OCI-LY1 (cell line): ENCODE results near the gene SLC43A2.

ENCODE experiments used
- EZH2 ChIP-seq: fragments of 200-600 bp; sonication (generic), shearing (Covaris generic); IDR thresholded peaks from 2 replicates; pipeline ENCODE4 v1.8.0; 2017; ENCODE audit warnings: borderline replicate concordance, mixed run types, mild to moderate bottlenecking, antibody characterized with exemption, low read length, moderate library complexity, mixed read lengths
- TF ChIP-seq, protein P1 (sequence below): fragments of 200-600 bp; sonication (generic), shearing (Covaris generic); IDR thresholded peaks from 2 replicates; pipeline ENCODE4 v1.5.1; 2017; ENCODE audit warnings: mild to moderate bottlenecking, antibody characterized with exemption, low read length, moderate library complexity, mixed read lengths

DNA sequence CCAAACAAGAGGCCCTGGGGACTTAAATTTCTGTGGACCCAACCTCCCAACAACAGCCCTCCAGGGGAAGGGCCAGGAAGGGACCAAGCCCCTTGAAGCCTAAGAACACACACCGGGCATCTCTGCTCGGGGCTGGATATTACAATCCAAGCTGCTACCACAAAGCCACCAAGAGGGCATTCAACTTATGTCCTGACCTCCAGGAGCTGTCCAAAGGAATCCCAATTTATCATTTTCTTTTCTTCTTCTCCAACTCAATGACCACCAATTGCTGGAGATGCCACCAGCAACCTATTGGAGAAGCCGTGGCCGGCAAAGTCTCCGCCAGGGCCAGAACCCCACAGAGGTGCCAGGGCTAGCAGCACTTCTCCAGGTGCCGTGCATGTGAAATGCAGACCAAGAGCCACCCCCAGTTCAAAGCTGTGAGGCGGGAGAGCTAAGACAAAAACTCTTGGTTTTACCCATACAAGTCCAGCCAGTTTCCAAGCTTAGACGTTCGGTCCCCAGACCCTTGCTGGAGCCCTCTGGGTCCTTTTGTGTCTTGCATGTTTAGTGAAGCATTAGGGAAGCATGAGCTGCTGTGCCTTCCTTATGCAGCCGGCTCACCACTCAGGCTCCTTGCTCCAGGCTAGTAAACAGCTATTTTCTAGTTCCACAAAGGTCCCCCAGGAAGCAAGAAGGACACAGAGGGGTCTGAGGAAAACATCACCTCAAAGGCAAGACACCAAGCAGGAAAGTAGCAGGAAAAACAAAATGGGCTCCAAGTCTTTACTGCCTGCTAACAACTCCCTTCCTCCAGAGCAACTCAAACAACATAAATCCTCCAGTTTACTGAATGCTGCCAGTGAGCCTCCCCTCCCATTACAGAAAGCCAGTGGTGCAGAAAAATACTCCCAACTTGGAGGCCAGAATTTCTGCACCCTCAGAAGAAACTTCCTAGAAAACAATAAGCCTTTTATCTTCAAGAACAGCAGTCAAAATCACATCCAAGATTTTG, 69.3 kb downstream of the SLC43A2 start:
- TF ChIP-seq, protein P1, sequence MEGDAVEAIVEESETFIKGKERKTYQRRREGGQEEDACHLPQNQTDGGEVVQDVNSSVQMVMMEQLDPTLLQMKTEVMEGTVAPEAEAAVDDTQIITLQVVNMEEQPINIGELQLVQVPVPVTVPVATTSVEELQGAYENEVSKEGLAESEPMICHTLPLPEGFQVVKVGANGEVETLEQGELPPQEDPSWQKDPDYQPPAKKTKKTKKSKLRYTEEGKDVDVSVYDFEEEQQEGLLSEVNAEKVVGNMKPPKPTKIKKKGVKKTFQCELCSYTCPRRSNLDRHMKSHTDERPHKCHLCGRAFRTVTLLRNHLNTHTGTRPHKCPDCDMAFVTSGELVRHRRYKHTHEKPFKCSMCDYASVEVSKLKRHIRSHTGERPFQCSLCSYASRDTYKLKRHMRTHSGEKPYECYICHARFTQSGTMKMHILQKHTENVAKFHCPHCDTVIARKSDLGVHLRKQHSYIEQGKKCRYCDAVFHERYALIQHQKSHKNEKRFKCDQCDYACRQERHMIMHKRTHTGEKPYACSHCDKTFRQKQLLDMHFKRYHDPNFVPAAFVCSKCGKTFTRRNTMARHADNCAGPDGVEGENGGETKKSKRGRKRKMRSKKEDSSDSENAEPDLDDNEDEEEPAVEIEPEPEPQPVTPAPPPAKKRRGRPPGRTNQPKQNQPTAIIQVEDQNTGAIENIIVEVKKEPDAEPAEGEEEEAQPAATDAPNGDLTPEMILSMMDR = no peak
- TF ChIP-seq EZH2 = no peak
